Endothelial cell of umbilical vein (primary cell): Measurements from ENCODE around the gene SYCP2. TPM values are rescaled to one million over a fixed set of nuclear protein-coding genes. Genes with fewer than 3 reads are reported as not detected.

Experiments used
- BruUV-seq: library from RNA; stranded (reverse); fragments of 400-500 nt; replicated peaks from 2 replicates; lab custom pipeline; 2021; lab: Mats Ljungman, UMichigan
- CTCF ChIA-PET: fragments of 300-600, 350-600 bp; sonication (Branson Sonifier 250); formaldehyde crosslinking; loops from one replicate; lab custom pipeline; 2021; ENCODE audit warnings: antibody characterized with exemption, inconsistent platforms; lab: Charles Lee
- POLR2A ChIA-PET: fragments of 300-600, 350-600 bp; sonication (Branson Sonifier 250); formaldehyde crosslinking; loops from one replicate; lab custom pipeline; 2021; ENCODE audit warnings: antibody characterized with exemption, inconsistent platforms; lab: Charles Lee
- DNase-seq: peaks from one replicate; pipeline ENCODE4 v3.0.0-alpha.2; 2011; ENCODE audit warnings: low read depth, low spot score
- FAIRE-seq: peaks from 2 replicates; lab custom pipeline; 2011; peaks lifted over from hg19 to GRCh38; lab: Jason Lieb, UNC
- H2AFZ ChIP-seq: 2 replicates; pipeline ENCODE4 v1.6.0; 2012; ENCODE audit warnings: low read depth, low read length, control low read depth, inconsistent platforms
- H3K27ac ChIP-seq: 2 replicates; pipeline ENCODE4 v1.5.1; 2011; ENCODE audit warnings: low read depth, mild to moderate bottlenecking, control low read depth, low read length, moderate library complexity; ENCODE audit not compliant: insufficient read depth
- H3K27me3 ChIP-seq, 2 experiments: 2 replicates each; pipeline versions ENCODE4 v1.6.0 to v1.6.1; 2011; ENCODE audit warnings: low read length in 2 of 2, mixed read lengths in 1 of 2; ENCODE audit not compliant: control insufficient read depth in 2 of 2, insufficient read depth in 2 of 2
- H3K36me3 ChIP-seq, 2 experiments: 2 replicates in 1 of 2; 3 replicates in 1 of 2; pipeline ENCODE4 v1.5.1; 2011; ENCODE audit warnings: low read length in 2 of 2, mild to moderate bottlenecking in 1 of 2, moderate library complexity in 1 of 2; ENCODE audit not compliant: control insufficient read depth in 2 of 2, insufficient read depth in 2 of 2; ENCODE audit errors: extremely low read depth in 1 of 2
- H3K4me1 ChIP-seq: 3 replicates; pipeline ENCODE4 v1.5.1; 2011; ENCODE audit warnings: mild to moderate bottlenecking, low read length; ENCODE audit not compliant: control insufficient read depth, insufficient read depth; ENCODE audit errors: extremely low read depth
- H3K4me2 ChIP-seq: 2 replicates; pipeline ENCODE4 v1.6.1; 2011; ENCODE audit warnings: low read length, control low read depth, mixed read lengths; ENCODE audit not compliant: insufficient read depth
- H3K4me3 ChIP-seq, 3 experiments: fragments of 200-600 bp in 1 of 3; sonication (generic), shearing (Covaris generic) in 1 of 3; replicated peaks in 1 of 3; 2 replicates each; pipeline ENCODE4 v1.5.1; 2011 to 2016; ENCODE audit warnings: control low read depth in 3 of 3, low read length in 3 of 3, mild to moderate bottlenecking in 2 of 3, inconsistent platforms in 1 of 3, low read depth in 1 of 3, moderate library complexity in 1 of 3; ENCODE audit not compliant: insufficient read depth in 1 of 3
- H3K79me2 ChIP-seq: 2 replicates; pipeline ENCODE4 v1.6.0; 2012; ENCODE audit warnings: low read length, inconsistent platforms; ENCODE audit not compliant: control insufficient read depth, insufficient read depth
- H3K9ac ChIP-seq: replicated peaks from 2 replicates; pipeline ENCODE3; 2011; ENCODE audit warnings: low read length, control low read depth; ENCODE audit not compliant: insufficient read depth; ENCODE audit errors: extremely low read depth
- H3K9me1 ChIP-seq: replicated peaks from 3 replicates; pipeline ENCODE4 v1.6.0; 2011; ENCODE audit warnings: mild to moderate bottlenecking, low read length; ENCODE audit not compliant: control insufficient read depth, insufficient read depth; ENCODE audit errors: extremely low read depth
- H3K9me3 ChIP-seq: replicated peaks from 2 replicates; pipeline ENCODE4 v1.5.1; 2012; ENCODE audit warnings: low read length, inconsistent platforms; ENCODE audit not compliant: control insufficient read depth, insufficient read depth
- H4K20me1 ChIP-seq: replicated peaks from 2 replicates; pipeline ENCODE3; 2011; ENCODE audit warnings: mild to moderate bottlenecking, low read length; ENCODE audit not compliant: control insufficient read depth, insufficient read depth; ENCODE audit errors: extremely low read depth
- CTCF ChIP-seq, 2 donors: IDR thresholded peaks; 1 replicate in 1 of 2; 2 replicates in 1 of 2; pipeline ENCODE4 v1.5.1; 2011; ENCODE audit warnings: low read length in 2 of 2, mild to moderate bottlenecking in 2 of 2, moderate library complexity in 2 of 2, control low read depth in 1 of 2, inconsistent platforms in 1 of 2, low read depth in 1 of 2; ENCODE audit not compliant: insufficient read depth in 1 of 2; ENCODE audit errors: extremely low read depth in 1 of 2
- EZH2 ChIP-seq: IDR thresholded peaks from 2 replicates; pipeline ENCODE4 v1.6.1; 2012; ENCODE audit warnings: borderline replicate concordance, low read depth, mild to moderate bottlenecking, moderate library complexity, low read length, inconsistent platforms; ENCODE audit not compliant: severe bottlenecking
- FOS ChIP-seq: IDR thresholded peaks from 2 replicates; pipeline ENCODE4 v1.6.1; 2011; ENCODE audit warnings: mild to moderate bottlenecking, low read length, moderate library complexity, borderline replicate concordance; ENCODE audit not compliant: insufficient read depth
- GATA2 ChIP-seq: IDR thresholded peaks from 2 replicates; pipeline ENCODE4 v1.7.0; 2011; ENCODE audit warnings: low read depth, mild to moderate bottlenecking, moderate library complexity, mixed read lengths, low read length; ENCODE audit not compliant: insufficient read length, insufficient read depth
- JUN ChIP-seq: IDR thresholded peaks from 2 replicates; pipeline ENCODE4 v1.6.1; 2011; ENCODE audit warnings: borderline replicate concordance, low read depth; ENCODE audit not compliant: insufficient read length, insufficient read depth
- MYC ChIP-seq: IDR thresholded peaks from one replicate; pipeline ENCODE4 v1.6.1; 2011; ENCODE audit warnings: mild to moderate bottlenecking, low read depth, low read length
- POLR2A ChIP-seq: IDR thresholded peaks from 2 replicates; pipeline ENCODE4 v1.6.1; 2012; ENCODE audit warnings: low read depth, mild to moderate bottlenecking, control low read depth, low read length
- POLR2AphosphoS5 ChIP-seq: IDR thresholded peaks from 2 replicates; pipeline ENCODE4 v1.6.1; 2012; ENCODE audit warnings: low read depth, mild to moderate bottlenecking, control low read depth, low read length, moderate library complexity; ENCODE audit not compliant: insufficient read depth
- dilution Hi-C: fragments of 300-500 bp; cut with MboI; formaldehyde crosslinking; loops from one replicate; pipeline ENCODE4 v1.15.0; 2019; ENCODE audit warnings: low sequenced_read_pairs; ENCODE audit not compliant: extremely low pct_ligation_motif_present
- intact Hi-C: fragments of 100-400 bp; cut with micrococcal nuclease; formaldehyde crosslinking; loops from one replicate; pipeline ENCODE4 v1.10.0; 2022
- polyA plus RNA-seq, 4 experiments: library from polyadenylated mRNA; depleted of rRNA in 3 of 4; stranded (reverse) in 3 of 4; unstranded in 1 of 4; fragments of >200 nt; gene quantifications; 2 replicates each; pipeline versions ENCODE4 v1.2.1 to v1.2.3, GENCODE V29; 2011 to 2012; ENCODE audit warnings: missing spikeins in 1 of 4
- total RNA-seq: library from RNA; stranded (reverse); gene quantifications from 2 replicates; pipeline ENCODE4 v1.2.3, GENCODE V29; 2021
- TF ChIP-seq, protein P1 (sequence below): IDR thresholded peaks from 2 replicates; pipeline ENCODE4 v1.6.1; 2011; ENCODE audit not compliant: insufficient read depth, insufficient read length

Gene SYCP2
- total and polyA plus RNA-seq, 2 donors (not counting 3 experiments of a cell fraction or from before 2014, with no cell fraction given): 0.07 to 0.35 TPM

DNA sequence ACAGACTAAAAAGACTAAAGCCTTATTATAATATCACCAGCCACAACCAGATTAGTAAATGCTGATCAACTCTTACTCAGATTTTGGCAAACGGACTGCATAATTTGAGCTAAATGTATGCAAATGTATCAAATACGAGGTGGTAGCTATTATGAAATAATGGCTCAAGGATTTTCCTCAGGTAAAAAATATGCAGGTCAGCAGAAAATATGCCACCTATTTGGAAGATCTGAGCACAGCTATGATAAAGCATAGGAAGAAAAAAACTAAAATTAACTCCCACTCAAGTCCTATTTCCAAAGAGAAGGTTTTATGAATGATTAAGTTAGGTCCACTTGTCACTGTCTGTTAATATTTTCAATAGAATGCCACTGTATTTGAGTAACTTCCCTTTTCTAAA lies 22.4 kb downstream of the SYCP2 start:
- CTCF ChIA-PET: interaction anchor here (1.1 kb wide), 1 partner anchor 23 kb away, joined by 3 read pairs; the partner anchor contains the start of gene SYCP2
- no peak for FAIRE-seq

More for the DNA sequence above, 22.4 kb downstream of the SYCP2 start:
- no peak overlapping the region for H2AFZ ChIP-seq
- dilution Hi-C loops (no loop called here), intact Hi-C loops (no loop called here)
- H3K9ac ChIP-seq: no peak overlapping the region
- H3K36me3 ChIP-seq: no peaks in the 10 kb centered on the region
- H3K9me3 ChIP-seq: no peaks in the 10 kb centered on the region
- peaks cover 0 to 2% of the 10 kb centered on the region in 2 experiments for H3K27me3 ChIP-seq
- H3K79me2 ChIP-seq: no peaks in the 10 kb centered on the region
- DNase-seq: no peak
- no peaks in the 10 kb centered on the region for H3K4me1 ChIP-seq
- no peak overlapping the region for H3K4me2 ChIP-seq
- H3K9me1 ChIP-seq: no peaks in the 10 kb centered on the region
- H4K20me1 ChIP-seq: no peaks in the 10 kb centered on the region
- TF ChIP-seq POLR2A: no peak
- TF ChIP-seq EZH2: no peak
- no peak for TF ChIP-seq POLR2AphosphoS5
- no peak for TF ChIP-seq MYC
- no peak for TF ChIP-seq FOS
- no peak for TF ChIP-seq GATA2
- TF ChIP-seq JUN: no peak
- no peak for TF ChIP-seq CTCF (IDR thresholded peaks at IDR 0.05; ENCODE audit: extremely low read depth in 1 of 2, insufficient read depth in 1 of 2, low read depth in 1 of 2, low read length in 2 of 2)
- TF ChIP-seq, protein P1, sequence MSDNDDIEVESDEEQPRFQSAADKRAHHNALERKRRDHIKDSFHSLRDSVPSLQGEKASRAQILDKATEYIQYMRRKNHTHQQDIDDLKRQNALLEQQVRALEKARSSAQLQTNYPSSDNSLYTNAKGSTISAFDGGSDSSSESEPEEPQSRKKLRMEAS: no peak
- POLR2A ChIA-PET: no interaction called here
- H3K27ac ChIP-seq: no peak overlapping the region
- no TSS peak for BruUV-seq
- H3K4me3 ChIP-seq: no peak overlapping the region
